DND-41 (cell line): ENCODE data around the gene TWIST2.

Source experiments
- ATAC-seq: fragments of 200-7000 bp; cut with Tn5 transposase; 3 replicates; pipeline ENCODE4 v1.9.1; 2021; ENCODE audit warnings: low read depth; ENCODE audit not compliant: insufficient read depth
- DNase-seq: peaks from one replicate; pipeline ENCODE4 v3.0.0-alpha.2; 2020
- H2AFZ ChIP-seq: 2 replicates; pipeline ENCODE4 v1.6.0; 2012; ENCODE audit warnings: low read depth, low read length
- H3K27ac ChIP-seq: 2 replicates; pipeline ENCODE4 v1.5.1; 2012; ENCODE audit warnings: low read length, inconsistent platforms
- H3K27me3 ChIP-seq: fragments of 200-600 bp; sonication (generic); 2 replicates; pipeline ENCODE4 v1.6.0; 2012; ENCODE audit warnings: low read length, mild to moderate bottlenecking, inconsistent platforms; ENCODE audit not compliant: insufficient read depth, poor library complexity
- H3K36me3 ChIP-seq: 2 replicates; pipeline ENCODE4 v1.5.1; 2012; ENCODE audit warnings: low read length, inconsistent platforms; ENCODE audit not compliant: insufficient read depth
- H3K4me1 ChIP-seq: 2 replicates; pipeline ENCODE4 v1.5.1; 2012; ENCODE audit warnings: mild to moderate bottlenecking, low read length; ENCODE audit not compliant: insufficient read depth
- H3K4me2 ChIP-seq: 2 replicates; pipeline ENCODE4 v1.6.0; 2012; ENCODE audit warnings: mild to moderate bottlenecking, moderate library complexity, low read length, inconsistent platforms; ENCODE audit not compliant: insufficient read depth
- H3K4me3 ChIP-seq, 2 experiments: fragments of 200-600 bp in 1 of 2; shearing (Covaris generic) in 1 of 2; 2 replicates each; pipeline ENCODE4 v1.5.1; 2012 to 2016; ENCODE audit warnings: inconsistent platforms in 2 of 2, low read length in 2 of 2, mild to moderate bottlenecking in 2 of 2, low read depth in 1 of 2, moderate library complexity in 1 of 2
- H3K79me2 ChIP-seq: 2 replicates; pipeline ENCODE4 v1.6.0; 2012; ENCODE audit warnings: low read length, inconsistent platforms; ENCODE audit not compliant: insufficient read depth
- H3K9ac ChIP-seq: 2 replicates; pipeline ENCODE4 v1.6.0; 2012; ENCODE audit warnings: low read depth, mild to moderate bottlenecking, inconsistent platforms, low read length, moderate library complexity
- H3K9me3 ChIP-seq: 2 replicates; pipeline ENCODE4 v1.5.1; 2012; ENCODE audit warnings: low read length, moderate library complexity, mild to moderate bottlenecking, inconsistent platforms; ENCODE audit not compliant: insufficient read depth, severe bottlenecking
- H4K20me1 ChIP-seq: 2 replicates; pipeline ENCODE4 v1.6.0; 2012; ENCODE audit warnings: low read length; ENCODE audit not compliant: insufficient read depth
- CTCF ChIP-seq: IDR thresholded peaks from 2 replicates; pipeline ENCODE4 v1.5.1; 2012; ENCODE audit warnings: borderline replicate concordance, low read length, moderate library complexity, mild to moderate bottlenecking; ENCODE audit not compliant: poor library complexity, severe bottlenecking; ENCODE audit errors: extremely low read depth
- EZH2 ChIP-seq: IDR thresholded peaks from 3 replicates; pipeline ENCODE4 v1.6.1; 2012; ENCODE audit warnings: borderline replicate concordance, low read depth, mild to moderate bottlenecking, moderate library complexity, low read length, inconsistent platforms; ENCODE audit not compliant: severe bottlenecking

The TWIST2 gene

GRCh38 chr2:238803996-238804870 is 43.7 kb upstream of the TWIST2 start:
- Histone ChIP-seq H2AFZ (no peak overlapping the region), H3K4me2 (no peak overlapping the region)
- no peak for DNase-seq

GRCh38 chr2:238808761-238809160 is 39.1 kb upstream of the TWIST2 start:
- Histone ChIP-seq H3K4me3 (no peak overlapping the region), H3K27ac (no peak overlapping the region), H3K27me3 (peaks cover 3% of the 10 kb centered on the region), H3K9ac (no peak overlapping the region), H3K79me2 (no peaks in the 10 kb centered on the region), H3K36me3 (no peaks in the 10 kb centered on the region), H2AFZ (no peak overlapping the region), H3K4me1 (no peaks in the 10 kb centered on the region), H3K9me3 (no peaks in the 10 kb centered on the region), H4K20me1 (no peaks in the 10 kb centered on the region), H3K4me2 (no peak overlapping the region)
- TF ChIP-seq EZH2, result no peak
- DNase-seq (no peak), ATAC-seq (no peak)

More at GRCh38 chr2:238803996-238804870, 43.7 kb upstream of the TWIST2 start:
- H4K20me1 ChIP-seq, result no peaks in the 10 kb centered on the region
- H3K9ac ChIP-seq, result no peak overlapping the region
- no peak overlapping the region for H3K4me3 ChIP-seq
- H3K27me3 ChIP-seq, result peaks cover 16% of the 10 kb centered on the region
- no peaks in the 10 kb centered on the region for H3K36me3 ChIP-seq
- no peaks in the 10 kb centered on the region for H3K9me3 ChIP-seq
- TF ChIP-seq EZH2 (no peak), CTCF (no peak)
- H3K4me1 ChIP-seq, result no peaks in the 10 kb centered on the region
- no peak for ATAC-seq
- no peaks in the 10 kb centered on the region for H3K79me2 ChIP-seq
- H3K27ac ChIP-seq, result no peak overlapping the region

GRCh38 chr2:238810321-238810720 is 37.6 kb upstream of the TWIST2 start:
- Histone ChIP-seq H3K27ac (no peak overlapping the region), H3K79me2 (no peaks in the 10 kb centered on the region), H3K4me1 (no peaks in the 10 kb centered on the region), H3K4me3 (no peak overlapping the region), H4K20me1 (no peaks in the 10 kb centered on the region), H3K36me3 (no peaks in the 10 kb centered on the region), H2AFZ (no peak overlapping the region), H3K9ac (no peak overlapping the region), H3K27me3 (peaks cover 2% of the 10 kb centered on the region), H3K4me2 (no peak overlapping the region), H3K9me3 (no peaks in the 10 kb centered on the region)
- DNase-seq (no peak), ATAC-seq (no peak)
- no peak for TF ChIP-seq EZH2
- TF ChIP-seq CTCF, result no peak

GRCh38 chr2:238811293-238811692 is 36.6 kb upstream of the TWIST2 start:
- Histone ChIP-seq H3K4me3 (no peak overlapping the region), H3K27ac (no peak overlapping the region), H3K79me2 (no peaks in the 10 kb centered on the region), H3K9me3 (no peaks in the 10 kb centered on the region), H3K27me3 (peaks cover 2% of the 10 kb centered on the region), H4K20me1 (no peaks in the 10 kb centered on the region), H2AFZ (no peak overlapping the region), H3K4me1 (no peaks in the 10 kb centered on the region), H3K36me3 (no peaks in the 10 kb centered on the region), H3K4me2 (no peak overlapping the region), H3K9ac (no peak overlapping the region)
- ATAC-seq (no peak), DNase-seq (no peak)
- TF ChIP-seq EZH2 (no peak), CTCF (no peak)
